ENCODE data around the gene LRIG3.
"Not testable (repeated sequence)": the region's sequence is repeated elsewhere in the genome, so short reads cannot be mapped to it uniquely, and the experiment has no call there.

Gene LRIG3

GRCh38 chr12:58897969-58898368 lies 22.3 kb downstream of the LRIG3 start:
- no peak for DNase-seq

GRCh38 chr12:58896278-58896677 lies 24.0 kb downstream of the LRIG3 start:
- no peak for DNase-seq

- DNase-seq = no peak
Measured at GRCh38 chr12:58895053-58895452, 25.3 kb downstream of the LRIG3 start.

- DNase-seq = no peak
Measured at GRCh38 chr12:58894040-58894439, 26.3 kb downstream of the LRIG3 start.

GRCh38 chr12:58893495-58893894 lies 26.8 kb downstream of the LRIG3 start:
- DNase-seq = no peak

- no peak for DNase-seq
Measured at GRCh38 chr12:58889557-58889956, 30.7 kb downstream of the LRIG3 start.

- no peak for DNase-seq
Measured at GRCh38 chr12:58888131-58888783, 32.0 kb downstream of the LRIG3 start.

GRCh38 chr12:58887068-58887467 lies 33.2 kb downstream of the LRIG3 start:
- no peak for DNase-seq

- DNase-seq = no peak
Measured at GRCh38 chr12:58886474-58886873, 33.8 kb downstream of the LRIG3 start.

GRCh38 chr12:58884916-58885315 lies 35.4 kb downstream of the LRIG3 start:
- no peak for DNase-seq

- DNase-seq = no peak
Measured at GRCh38 chr12:58883576-58884334, 36.5 kb downstream of the LRIG3 start.

GRCh38 chr12:58882826-58883225 lies 37.5 kb downstream of the LRIG3 start:
- no peak for DNase-seq

GRCh38 chr12:58881816-58882215 lies 38.5 kb downstream of the LRIG3 start:
- no peak for DNase-seq

GRCh38 chr12:58880639-58881038 lies 39.7 kb downstream of the LRIG3 start:
- DNase-seq = no peak

GRCh38 chr12:58877243-58877743 lies 43.0 kb downstream of the LRIG3 start:
- DNase-seq = no peak

GRCh38 chr12:58873496-58873895 lies 46.8 kb downstream of the LRIG3 start:
- no peak for DNase-seq

GRCh38 chr12:58871556-58871955 lies 48.7 kb downstream of the LRIG3 start:
- DNase-seq = no peak

- DNase-seq = no peak
Measured at GRCh38 chr12:58870595-58870994, 49.7 kb downstream of the LRIG3 start.

- DNase-seq = no peak
Measured at GRCh38 chr12:58860788-58861240, 59.5 kb downstream of the LRIG3 start.

- DNase-seq = no peak
Measured at GRCh38 chr12:58860056-58860787, 60.1 kb downstream of the LRIG3 start.

- no peak for DNase-seq
Measured at GRCh38 chr12:58858030-58858429, 62.3 kb downstream of the LRIG3 start.

- DNase-seq = not testable (repeated sequence)
Measured at GRCh38 chr12:58857206-58857605, 63.1 kb downstream of the LRIG3 start.

GRCh38 chr12:58855630-58856029 lies 64.7 kb downstream of the LRIG3 start:
- not testable (repeated sequence) for DNase-seq
